GM12872 (cell line): ENCODE results near the gene NPLOC4.

Experiments
- CTCF ChIP-seq: IDR thresholded peaks from 3 replicates; pipeline ENCODE4 v1.5.1; 2011; ENCODE audit warnings: low read depth, mild to moderate bottlenecking, low read length, moderate library complexity; ENCODE audit not compliant: insufficient read depth

NPLOC4 gene

DNA sequence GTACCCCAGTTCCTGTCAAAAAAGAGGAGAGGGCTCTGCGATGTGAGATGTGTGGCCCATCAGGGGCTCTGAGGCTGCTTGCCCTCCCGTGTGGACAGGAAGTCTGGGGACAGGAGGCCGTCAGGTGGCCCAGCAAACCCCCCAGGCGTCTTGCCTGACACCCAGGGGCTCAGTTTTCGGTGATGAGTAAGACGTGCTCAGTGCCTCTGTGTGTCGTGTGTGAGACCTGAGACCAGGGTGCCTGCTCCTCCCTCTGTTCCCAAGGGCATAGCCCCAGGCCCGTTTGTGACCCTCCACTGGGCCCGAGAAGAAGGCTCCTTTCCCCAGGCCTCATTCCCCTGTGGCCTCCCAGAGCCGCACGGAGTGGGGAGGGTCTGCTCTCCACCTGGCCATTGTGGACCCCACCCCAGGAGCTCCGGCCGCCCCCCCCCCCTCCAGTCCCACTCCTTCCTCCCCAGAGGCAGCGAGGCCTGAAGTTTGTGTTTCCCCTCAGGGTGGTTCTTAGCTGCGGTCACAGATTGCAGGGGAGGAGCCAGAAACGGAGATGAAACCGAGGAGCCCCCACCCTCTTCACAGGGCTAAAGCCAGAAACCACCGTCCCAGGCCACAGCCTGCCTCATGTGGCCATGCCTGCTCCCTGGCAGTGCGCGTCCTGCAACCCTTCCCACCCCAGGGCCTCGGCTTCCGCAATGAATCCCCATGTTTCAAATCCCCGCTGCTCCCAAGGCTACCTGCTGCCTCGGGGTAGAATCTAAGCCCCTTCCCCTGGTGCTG is 119.4 kb downstream of the NPLOC4 start:
- TF ChIP-seq CTCF: 0 out of 3 replicates have a peak, but pooled peaks have one; percentile 12

DNA sequence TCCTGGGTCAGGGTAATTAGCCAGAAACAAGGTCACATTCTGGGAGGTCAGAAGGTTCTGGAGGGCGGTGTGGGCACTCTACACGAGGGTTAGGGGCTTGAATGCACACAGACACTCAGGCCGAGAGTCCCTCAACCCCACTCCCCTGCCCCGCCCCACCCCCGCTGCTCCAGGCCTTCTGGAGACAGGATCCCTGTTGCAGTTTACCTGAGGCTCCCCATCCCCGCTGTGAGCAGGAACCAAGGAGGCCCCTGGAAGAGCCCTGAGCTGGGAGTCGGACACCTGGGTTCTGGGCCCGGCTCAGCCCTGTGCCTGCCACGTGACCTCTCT is 119.9 kb downstream of the NPLOC4 start:
- TF ChIP-seq CTCF: no peak

DNA sequence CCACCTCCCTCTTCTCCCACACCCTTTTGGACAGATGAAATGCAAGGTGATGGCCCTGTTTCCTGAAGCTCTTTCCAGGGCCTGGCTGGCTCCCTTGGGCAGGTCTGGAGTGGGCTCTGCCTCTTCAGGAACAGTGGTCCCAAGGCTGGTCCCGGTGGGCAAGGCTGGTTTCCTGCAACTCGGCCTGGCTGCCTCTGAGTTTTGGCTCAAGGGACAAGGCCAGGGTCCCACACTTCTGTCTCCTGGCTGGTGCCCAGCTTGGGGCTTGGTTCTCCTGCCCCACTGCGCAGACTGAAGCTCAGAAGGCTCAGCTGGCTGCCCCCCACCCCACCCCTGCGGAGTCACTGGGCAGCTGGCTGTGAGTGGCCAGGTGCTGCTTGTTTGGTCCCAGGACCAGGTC is 120.5 kb downstream of the NPLOC4 start:
- TF ChIP-seq CTCF: no peak

DNA sequence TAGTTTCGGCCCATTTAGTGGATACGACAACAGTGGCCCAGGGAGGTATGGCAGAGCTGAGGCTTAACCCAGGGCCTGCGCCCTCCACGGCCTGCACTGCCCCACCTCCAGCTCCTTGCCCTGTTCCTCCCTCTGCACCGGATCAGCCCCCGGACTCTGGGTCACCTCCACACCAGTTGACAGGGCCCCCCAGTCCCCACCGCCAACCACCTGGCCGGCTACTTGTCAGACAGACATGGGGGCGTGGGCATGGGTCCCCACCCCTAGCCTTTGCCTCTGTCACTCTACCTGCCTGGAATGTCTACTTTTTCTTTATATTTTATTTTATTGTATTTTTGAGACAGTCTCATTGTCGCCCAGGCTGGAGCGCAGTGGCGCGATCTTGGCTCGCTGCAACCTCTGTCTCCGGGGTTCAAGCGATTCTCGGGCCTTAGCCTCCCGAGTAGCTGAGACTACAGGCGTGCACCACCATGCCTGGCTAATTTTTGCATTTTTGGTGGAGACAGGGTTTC is 121.3 kb downstream of the NPLOC4 start:
- TF ChIP-seq CTCF: no peak

DNA sequence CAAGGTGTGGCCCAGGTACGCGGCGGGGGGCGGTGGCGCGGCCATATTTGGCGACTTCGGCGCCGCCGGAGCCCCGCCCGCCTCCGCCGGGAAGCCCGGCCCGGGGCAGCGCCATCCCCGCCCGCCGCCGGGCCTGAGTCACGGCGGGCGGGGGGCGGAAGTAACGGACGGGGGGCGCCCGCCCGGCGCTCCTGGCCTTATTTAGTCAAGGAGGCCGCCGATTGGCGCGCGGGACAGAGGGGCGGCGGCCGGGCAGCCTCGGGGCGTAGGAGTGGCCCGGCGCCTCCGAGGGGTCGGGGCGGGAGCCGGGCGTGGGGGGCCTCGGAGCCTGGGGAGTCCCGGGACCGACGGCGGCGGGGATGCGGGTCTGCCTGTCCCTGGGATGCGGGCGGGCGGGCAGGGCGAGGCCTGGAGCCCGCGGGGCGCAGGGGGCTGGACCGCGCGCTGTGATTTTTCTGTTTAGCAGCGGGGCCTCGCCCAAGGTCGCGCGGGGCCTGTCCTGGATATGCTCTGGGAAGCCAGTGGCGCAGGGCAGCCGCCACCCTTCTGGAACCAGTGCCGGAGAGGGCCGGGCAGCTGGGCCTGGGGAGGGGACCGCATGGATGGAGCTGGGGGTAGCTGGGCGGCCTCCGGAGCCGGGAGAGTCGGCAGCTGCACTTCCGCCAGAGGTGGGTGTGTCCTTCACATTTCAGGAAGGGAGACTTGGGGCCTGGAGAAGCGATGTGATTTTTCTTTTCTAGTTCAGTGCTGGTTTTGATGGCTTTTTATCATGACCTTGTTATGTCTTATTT is 122.0 kb downstream of the NPLOC4 start:
- no peak for TF ChIP-seq CTCF

DNA sequence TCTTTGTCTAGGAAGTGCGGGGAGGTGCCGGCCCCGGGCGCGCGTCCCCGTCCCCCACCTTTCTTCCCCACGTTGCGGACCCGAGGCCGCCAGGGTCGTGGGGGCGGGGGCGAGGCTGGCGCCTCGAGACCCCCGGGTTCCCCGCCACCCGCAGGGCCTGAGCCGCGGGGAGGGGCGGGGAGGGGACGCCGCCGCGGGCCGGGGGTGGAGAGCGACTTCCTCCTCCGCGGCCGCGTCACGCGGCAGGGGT is 122.5 kb downstream of the NPLOC4 start:
- no peak for TF ChIP-seq CTCF

GRCh38 chr17:81513753-81514488 is 123.0 kb downstream of the NPLOC4 start:
- no peak for TF ChIP-seq CTCF
